Kidney epithelial cell (primary cell): ENCODE data around the gene POM121. TPM values are rescaled to one million over a fixed set of nuclear protein-coding genes. Genes with fewer than 3 reads are reported as not detected.

Experiments used
- total RNA-seq: library from RNA; depleted of rRNA; stranded (reverse); fragments of >200 nt; gene quantifications from 2 replicates; pipeline ENCODE4 v1.2.3, GENCODE V29; 2015

POM121 gene
- total RNA-seq, 1 donor from 2014 or later, result 17.8 TPM

Other genes with a start within 250 kb of the POM121 start
- 8.4 and 8.7 TPM in 2 replicates for gene TYW1B, start 96.9 kb upstream of the POM121 start, total RNA-seq
- 0.33 TPM in 1 of 2 replicates, not detected in the other for gene TRIM74, start 44.4 kb downstream of the POM121 start, total RNA-seq
- gene SPDYE8, start 104.7 kb downstream of the POM121 start, total RNA-seq, result not detected in 2 replicates
- not detected in 2 replicates for gene SPDYE11, start 132.8 kb downstream of the POM121 start, total RNA-seq
- not detected in 2 replicates for gene SPDYE9, start 160.9 kb downstream of the POM121 start, total RNA-seq